Head of caudate nucleus (tissue), 42 donors: ENCODE results near the gene THSD7A.
A peak's percentile ranks its signal among the peaks of the same experiment; 100 is the strongest.
"Not testable (repeated sequence)": the region's sequence is repeated elsewhere in the genome, so short reads cannot be mapped to it uniquely, and the experiment has no call there.

Experiments used
- DNase-seq, 42 donors: peaks; one replicate each; pipeline versions ENCODE4 v3.0.0 to v3.0.0-alpha.2; 2020 to 2021; ENCODE audit warnings: mixed read lengths in 7 of 42
- intact Hi-C: fragments of 100-400 bp; cut with DNase I; formaldehyde crosslinking; loops from one replicate; pipeline ENCODE4 v1.15.0; 2022

The THSD7A gene

GRCh38 chr7:11450281-11450680, 381.7 kb downstream of the THSD7A start:
- no peak for DNase-seq
- intact Hi-C loops: no loop called here

- DNase-seq: no peak
- intact Hi-C loops: no loop called here
These were observed 382.7 kb downstream of the THSD7A start for GRCh38 chr7:11449316-11449715.

GRCh38 chr7:11448323-11448722, 383.7 kb downstream of the THSD7A start:
- intact Hi-C loops: no loop called here
- no peak for DNase-seq

GRCh38 chr7:11447106-11447505, 384.9 kb downstream of the THSD7A start:
- DNase-seq: no peak
- intact Hi-C loops: no loop called here

GRCh38 chr7:11443934-11444333, 388.1 kb downstream of the THSD7A start:
- intact Hi-C loops: not testable (repeated sequence)

GRCh38 chr7:11437994-11438393, 394.0 kb downstream of the THSD7A start:
- no peak for DNase-seq
- intact Hi-C loops: loop anchor here (10.0 kb wide), 1 partner anchor 397 kb away; the partner anchor contains the start of gene THSD7A

More at GRCh38 chr7:11443934-11444333, 388.1 kb downstream of the THSD7A start:
- DNase-seq: not testable (repeated sequence)

- no peak for DNase-seq
- intact Hi-C loops: loop anchor here (10.0 kb wide), 1 partner anchor 398 kb away; the partner anchor contains the start of gene THSD7A
These were observed 395.0 kb downstream of the THSD7A start for GRCh38 chr7:11436773-11437524.

GRCh38 chr7:11436316-11436715, 395.7 kb downstream of the THSD7A start:
- DNase-seq: no peak
- intact Hi-C loops: loop anchor here (10.0 kb wide), 1 partner anchor 398 kb away; the partner anchor contains the start of gene THSD7A

- intact Hi-C loops: loop anchor here (10.0 kb wide), 1 partner anchor 400 kb away; the partner anchor contains the start of gene THSD7A
- no peak for DNase-seq
These were observed 397.6 kb downstream of the THSD7A start for GRCh38 chr7:11434366-11434765.

GRCh38 chr7:11430841-11431240, 401.2 kb downstream of the THSD7A start:
- intact Hi-C loops: loop anchor here (10.0 kb wide), 1 partner anchor 404 kb away; the partner anchor contains the start of gene THSD7A
- DNase-seq: no peak

- intact Hi-C loops: loop anchor here (10.0 kb wide), 1 partner anchor 405 kb away; the partner anchor contains the start of gene THSD7A
- DNase-seq: no peak
These were observed 401.9 kb downstream of the THSD7A start for GRCh38 chr7:11430112-11430511.

GRCh38 chr7:11428877-11429581, 403.0 kb downstream of the THSD7A start:
- no peak for DNase-seq
- intact Hi-C loops: no loop called here

- DNase-seq: peak in 9 of 42 donors; percentile 17 to 54 (median 30)
- intact Hi-C loops: no loop called here
These were observed 404.2 kb downstream of the THSD7A start for GRCh38 chr7:11427686-11428273.

GRCh38 chr7:11424006-11424405, 408.0 kb downstream of the THSD7A start:
- DNase-seq: no peak
- intact Hi-C loops: no loop called here

- intact Hi-C loops: no loop called here
- DNase-seq: no peak
These were observed 411.9 kb downstream of the THSD7A start for GRCh38 chr7:11420049-11420448.

GRCh38 chr7:11416641-11417458, 415.1 kb downstream of the THSD7A start:
- peak in 6 of 42 donors; percentile 9 to 34 (median 12) for DNase-seq
- intact Hi-C loops: no loop called here

- intact Hi-C loops: no loop called here
- no peak for DNase-seq
These were observed 416.9 kb downstream of the THSD7A start for GRCh38 chr7:11415101-11415500.

- no peak for DNase-seq
- intact Hi-C loops: no loop called here
These were observed 418.1 kb downstream of the THSD7A start for GRCh38 chr7:11413901-11414300.

- DNase-seq: no peak
- intact Hi-C loops: no loop called here
These were observed 420.0 kb downstream of the THSD7A start for GRCh38 chr7:11412036-11412435.
